GM21528 (cell line): Measurements from ENCODE around the gene OSGEP.
"Not testable (repeated sequence)": the region's sequence is repeated elsewhere in the genome, so short reads cannot be mapped to it uniquely, and the experiment has no call there.

Source experiments
- ATAC-seq: cut with Tn5 transposase; IDR thresholded peaks from one replicate; pipeline ENCODE4 v1.9.1; 2021; ENCODE audit warnings: mild to moderate bottlenecking, moderate library complexity; ENCODE audit not compliant: unreplicated experiment, low FRiP score

Gene OSGEP

DNA sequence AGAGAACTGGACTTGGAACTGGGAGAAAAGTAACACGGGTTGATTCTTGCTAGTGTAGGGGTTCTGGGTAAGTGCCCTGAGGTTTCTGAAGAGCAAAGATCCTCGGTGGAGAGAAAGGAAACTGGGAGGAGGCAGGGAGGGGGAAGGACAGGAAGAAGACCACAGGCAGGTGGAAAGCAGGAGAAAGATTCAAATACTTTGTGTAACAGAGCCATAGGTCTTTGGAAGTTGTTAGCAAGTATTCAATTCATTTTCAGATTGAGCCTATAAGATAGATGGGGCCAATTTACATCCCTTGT lies 15.9 kb upstream of the OSGEP start:
- no peak for ATAC-seq

DNA sequence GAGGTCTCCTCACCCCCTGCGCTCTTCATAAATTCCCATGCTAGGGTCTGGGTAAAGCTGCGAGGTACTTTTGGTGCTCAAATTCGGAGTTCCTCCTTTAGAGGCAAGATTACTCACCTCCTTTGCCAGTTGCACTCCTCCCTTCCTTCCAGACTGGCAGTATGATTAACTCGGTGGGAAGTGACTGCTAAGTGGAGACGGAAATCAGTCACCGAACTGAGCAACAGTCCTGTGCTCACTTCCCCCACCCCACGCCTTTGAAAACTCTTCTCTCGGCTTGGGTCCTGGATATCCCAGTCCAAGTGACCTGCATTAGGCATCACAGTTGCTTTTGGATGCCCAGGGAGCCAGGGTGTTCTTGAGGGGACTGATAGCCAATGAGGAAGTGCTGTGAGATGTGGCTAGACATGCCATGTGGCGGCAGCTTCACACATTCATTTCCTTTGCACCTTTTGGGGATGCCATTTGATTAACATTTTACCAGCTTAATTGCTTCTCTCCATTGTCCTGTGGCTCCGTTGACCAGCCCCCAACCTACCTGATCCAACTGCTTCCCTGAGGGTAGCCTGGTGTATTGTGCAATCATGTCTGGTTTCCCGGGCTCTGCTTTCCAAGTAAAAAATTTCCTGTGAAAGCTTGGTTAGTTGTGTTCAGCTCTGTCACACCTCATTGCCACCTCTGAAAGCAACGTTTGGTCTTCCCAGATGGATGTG lies 15.4 kb upstream of the OSGEP start:
- peak; percentile 40 for ATAC-seq

DNA sequence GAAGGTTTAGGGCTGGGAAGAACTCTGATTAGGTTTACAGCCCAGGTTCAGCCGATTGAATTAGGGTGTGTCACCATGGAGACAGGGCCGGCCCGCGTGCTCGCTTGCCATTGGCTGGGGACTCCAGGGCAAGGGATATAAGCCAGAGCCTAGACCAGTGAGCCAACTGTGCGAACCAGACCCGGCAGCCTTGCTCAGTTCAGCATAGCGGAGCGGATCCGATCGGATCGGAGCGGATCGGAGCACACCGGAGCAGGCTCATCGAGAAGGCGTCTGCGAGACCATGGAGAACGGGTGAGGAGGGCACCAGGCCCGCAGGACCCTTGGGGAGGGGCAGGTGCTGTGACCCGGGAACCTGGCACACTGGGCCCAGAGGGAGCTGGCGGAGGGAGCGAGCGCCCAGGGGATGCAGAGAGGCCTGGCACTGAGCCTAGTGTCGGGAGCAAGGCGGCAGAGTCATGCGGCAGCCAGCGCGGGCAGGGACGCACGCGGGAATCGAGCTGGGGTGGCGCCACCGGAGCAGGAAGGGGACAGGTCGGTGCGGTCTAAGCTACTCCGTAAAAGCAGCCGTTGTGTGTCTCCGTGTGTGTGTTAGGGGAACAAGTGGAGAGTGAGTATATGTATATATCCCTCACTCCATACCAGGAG lies 14.8 kb upstream of the OSGEP start, which contains the start of gene PNP:
PNP (plus strand) TSS at position 165 of the 648 bp plus-strand sequence; CDS start at position 284, 119 bp downstream.
- peak; percentile 92 for ATAC-seq

- no peak for ATAC-seq
These were observed 14.2 kb upstream of the OSGEP start for GRCh38 chr14:20468764-20469241.

DNA sequence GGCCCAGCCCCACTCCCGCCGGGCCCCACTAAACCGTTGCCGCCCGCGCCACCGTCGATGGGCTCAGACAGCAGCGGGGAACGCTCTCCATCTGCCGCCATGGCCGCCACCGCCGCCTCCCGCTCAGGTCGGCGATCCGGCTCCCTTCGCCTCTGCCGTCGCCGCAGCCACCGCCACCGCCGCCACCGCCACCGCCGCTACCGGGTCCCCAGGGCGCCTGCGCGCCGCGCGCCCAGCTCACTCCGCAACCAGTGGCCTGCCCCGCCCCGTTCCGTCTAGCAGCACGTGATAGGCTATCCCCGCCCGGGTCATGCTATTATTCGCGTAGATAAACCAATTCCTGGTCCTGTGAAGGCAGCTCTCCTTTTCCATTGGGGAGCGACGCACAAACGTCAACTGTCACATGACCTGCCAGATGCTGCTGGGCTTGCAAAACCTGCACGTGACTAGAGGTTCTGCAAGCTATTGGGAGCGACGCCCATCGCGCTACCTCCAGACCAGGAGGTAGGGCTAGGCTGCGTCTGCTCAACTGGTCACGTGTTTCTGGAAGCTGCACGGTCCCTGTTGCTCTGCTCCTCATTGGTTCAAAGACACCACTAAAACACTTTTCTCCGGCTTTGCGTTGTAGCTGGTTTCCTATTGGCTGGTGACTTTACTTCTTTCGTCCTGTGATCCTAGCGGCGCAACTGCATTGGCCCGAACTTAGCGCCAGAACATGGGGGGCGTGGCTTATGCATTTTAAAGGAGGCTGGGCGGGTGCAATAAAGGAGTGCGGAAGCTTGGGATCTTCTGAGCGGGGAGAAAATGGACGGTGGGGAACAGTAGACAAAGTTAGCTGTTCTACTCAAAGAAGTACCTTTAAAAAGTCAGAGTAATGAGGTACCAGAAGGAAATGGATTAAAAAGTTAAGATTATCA lies 6.9 kb upstream of the OSGEP start, which contains the start of gene PIP4P1:
PIP4P1 (minus strand) TSS at position 210 of the 917 bp plus-strand sequence; CDS start at position 101, 109 bp downstream.
- ATAC-seq = peak; percentile 95

DNA sequence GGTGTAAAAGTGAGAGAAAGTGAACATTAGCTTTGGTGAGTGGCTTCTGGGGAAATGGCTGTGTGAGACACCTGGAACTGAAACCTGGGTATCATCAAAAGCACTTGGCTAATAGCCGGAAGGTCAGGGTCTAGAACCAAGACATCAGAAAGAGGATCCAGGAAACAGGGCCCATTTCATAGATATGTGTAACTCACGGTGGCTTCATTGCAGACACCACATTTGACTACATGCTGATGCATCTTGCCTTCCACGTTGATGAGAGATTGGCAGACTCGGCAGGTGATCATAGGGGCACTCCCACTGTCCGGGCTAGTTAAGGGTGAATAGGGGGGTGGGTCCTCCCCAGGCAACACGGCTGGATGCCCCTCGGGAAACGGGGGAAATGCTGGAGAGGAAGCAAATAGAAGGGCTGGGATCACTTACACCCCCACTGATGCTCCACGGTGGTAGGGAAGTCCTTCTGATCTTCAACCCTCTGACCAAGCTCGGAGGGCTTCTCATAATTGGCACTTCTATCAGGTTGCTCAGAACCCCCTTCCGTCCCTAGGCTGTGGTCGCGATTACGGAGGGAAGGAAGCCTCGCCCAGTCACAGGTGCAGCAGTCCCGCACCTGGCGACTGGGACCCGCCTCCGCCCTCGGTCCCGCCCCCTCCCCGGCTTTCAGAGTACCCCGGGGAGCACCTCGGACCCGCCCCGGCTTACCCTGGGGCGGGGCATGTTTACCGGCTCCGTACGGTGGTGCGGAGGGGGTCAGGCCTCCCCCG lies 6.0 kb upstream of the OSGEP start:
- ATAC-seq = peak; percentile 11

- ATAC-seq = no peak
These were observed 3.6 kb upstream of the OSGEP start for GRCh38 chr14:20458031-20458789.

GRCh38 chr14:20456971-20457370 lies 2.4 kb upstream of the OSGEP start:
- ATAC-seq = no peak

DNA sequence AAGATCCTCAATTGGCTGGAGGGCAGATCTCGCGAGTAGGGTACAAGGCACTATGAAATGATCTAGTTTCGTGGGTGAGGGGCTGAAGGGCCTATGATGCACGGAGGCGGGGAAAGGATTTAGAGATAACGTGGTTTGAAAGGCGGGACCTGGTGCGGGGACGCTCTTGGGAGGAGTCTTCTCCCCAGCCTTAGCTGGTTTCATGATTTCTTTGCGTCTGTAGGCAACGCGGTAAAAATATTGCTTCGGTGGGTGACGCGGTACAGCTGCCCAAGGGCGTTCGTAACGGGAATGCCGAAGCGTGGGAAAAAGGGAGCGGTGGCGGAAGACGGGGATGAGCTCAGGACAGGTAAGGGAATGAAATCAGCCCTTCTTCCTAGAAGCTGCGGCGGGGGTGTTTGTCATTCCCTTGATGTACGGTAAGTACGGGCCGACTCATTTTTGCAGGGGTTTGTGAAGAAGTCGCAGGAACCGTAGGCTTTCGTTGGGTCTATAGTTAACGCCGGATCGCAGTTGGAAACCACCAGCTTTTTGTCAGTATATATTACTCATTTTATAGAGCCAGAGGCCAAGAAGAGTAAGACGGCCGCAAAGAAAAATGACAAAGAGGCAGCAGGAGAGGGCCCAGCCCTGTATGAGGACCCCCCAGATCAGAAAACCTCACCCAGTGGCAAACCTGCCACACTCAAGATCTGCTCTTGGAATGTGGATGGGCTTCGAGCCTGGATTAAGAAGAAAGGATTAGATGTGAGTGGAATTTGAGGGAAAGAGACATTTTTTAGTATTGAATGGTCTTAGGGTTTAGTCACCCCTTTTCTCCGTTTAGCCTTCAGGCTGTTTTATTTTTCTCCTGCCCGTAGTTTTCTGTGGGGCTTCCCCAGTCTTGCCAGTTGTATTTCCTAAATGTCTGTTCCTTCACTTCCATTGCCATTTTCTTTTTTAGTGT lies 1.0 kb upstream of the OSGEP start:
- ATAC-seq = peak; percentile 49

- ATAC-seq = not testable (repeated sequence)
These were observed 1.8 kb downstream of the OSGEP start for GRCh38 chr14:20452831-20453230.

DNA sequence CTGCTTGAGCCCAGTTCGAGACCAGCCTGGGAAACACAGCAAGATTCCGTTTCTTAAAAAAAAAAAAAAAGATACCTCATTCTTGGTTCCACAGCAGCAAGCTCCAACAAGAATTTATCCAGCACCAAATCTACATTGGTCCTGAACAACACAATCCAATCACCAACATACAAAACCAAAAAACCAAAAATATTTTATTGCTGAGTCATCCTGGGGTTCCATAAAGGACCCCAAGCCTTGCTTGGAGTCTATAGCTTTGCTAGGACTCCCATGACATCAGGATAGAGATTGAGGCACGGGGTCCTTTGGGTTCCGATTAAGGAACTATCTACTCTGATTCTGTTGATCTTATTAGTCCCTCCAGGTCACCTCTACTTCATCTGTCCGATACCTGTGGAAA lies 7.7 kb downstream of the OSGEP start:
- no peak for ATAC-seq

DNA sequence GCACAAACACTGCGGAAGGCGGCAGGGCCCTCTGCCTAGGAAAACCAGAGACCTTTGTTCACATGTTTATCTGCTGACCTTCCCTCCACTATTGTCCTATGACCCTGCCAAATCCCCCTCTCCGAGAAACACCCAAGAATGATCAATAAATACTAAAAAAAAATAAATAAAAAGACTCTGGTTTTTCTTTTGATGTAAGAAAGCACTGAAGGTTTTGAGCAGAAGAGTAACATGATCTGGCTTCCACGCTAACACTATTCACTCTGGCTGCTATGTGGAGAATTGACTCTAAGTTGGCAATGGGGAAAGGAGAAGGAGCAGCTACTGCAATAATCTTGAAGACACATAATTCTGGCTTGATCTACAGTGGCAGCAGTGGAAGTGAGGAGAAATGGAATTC lies 11.0 kb downstream of the OSGEP start:
- not testable (repeated sequence) for ATAC-seq

DNA sequence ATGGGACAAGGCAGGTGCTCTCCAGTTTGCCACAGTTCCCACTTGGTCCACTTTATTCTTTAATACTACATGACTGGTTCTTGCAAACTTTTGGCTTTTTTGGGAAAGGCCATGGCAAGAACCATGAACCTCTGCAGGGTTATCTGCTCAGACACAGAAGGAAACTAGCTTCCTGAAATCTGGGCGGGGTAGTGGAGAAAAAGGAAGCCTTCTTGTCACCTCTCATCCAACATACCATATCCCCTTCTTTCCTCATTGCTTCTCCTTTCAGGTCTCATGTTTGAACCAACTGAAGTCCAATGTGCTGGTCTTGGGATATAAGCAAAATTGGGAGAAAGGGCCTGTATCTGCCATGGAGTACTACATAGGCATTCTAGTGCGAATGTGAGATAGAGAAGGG lies 13.2 kb downstream of the OSGEP start:
- no peak for ATAC-seq

GRCh38 chr14:20440882-20441281 lies 13.7 kb downstream of the OSGEP start:
- ATAC-seq = peak; percentile 67

DNA sequence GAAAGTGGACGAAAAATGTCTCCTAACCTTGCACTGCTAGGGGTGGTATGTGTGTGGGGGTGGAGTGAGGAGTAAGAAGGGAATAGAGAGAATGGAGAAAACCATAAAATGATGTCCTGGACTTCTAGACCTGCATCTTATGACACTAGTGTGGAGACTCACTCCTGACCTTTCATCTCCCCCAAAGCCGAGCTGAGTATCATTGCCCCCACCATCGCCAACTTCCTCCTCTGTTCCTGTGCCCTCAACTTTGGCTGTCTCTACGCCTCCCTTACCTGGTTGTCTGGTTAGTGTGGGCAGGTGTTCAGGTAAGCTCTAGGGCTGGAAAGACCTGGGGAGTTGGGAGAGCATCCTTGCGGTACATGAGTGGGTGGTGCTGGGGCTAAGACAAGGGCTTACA lies 14.1 kb downstream of the OSGEP start:
- ATAC-seq = no peak

DNA sequence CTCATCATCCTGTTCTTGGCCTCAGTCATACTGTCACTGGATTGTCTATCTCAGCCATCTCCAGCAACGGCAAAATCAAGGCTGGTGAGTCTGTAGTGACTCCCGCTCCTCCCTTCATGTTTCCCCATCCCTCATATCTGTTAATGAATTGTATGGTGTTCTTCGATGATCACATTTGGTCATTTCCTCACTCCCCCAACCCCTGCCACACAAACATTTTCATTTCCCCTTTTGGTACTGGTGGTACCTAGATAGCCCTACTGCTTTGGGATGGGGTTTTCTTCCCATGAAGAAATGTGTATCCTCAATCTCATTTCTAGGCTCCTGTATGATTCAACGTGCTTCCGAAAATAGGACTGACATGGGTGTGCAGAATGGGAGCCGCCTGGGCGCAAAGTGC lies 15.9 kb downstream of the OSGEP start:
- ATAC-seq = no peak

- no peak for ATAC-seq
These were observed 18.3 kb downstream of the OSGEP start for GRCh38 chr14:20436363-20436755.

GRCh38 chr14:20435582-20436362 lies 18.8 kb downstream of the OSGEP start, which contains the start of gene KLHL33:
Gene KLHL33 (minus strand): TSS chr14:20436166. CDS start chr14:20435811, 355 bp downstream.
- no peak for ATAC-seq
